Prostate gland (tissue), 2 donors: ENCODE results near the gene HNRNPU. TPM values are rescaled to one million over a fixed set of nuclear protein-coding genes. Genes with fewer than 3 reads are reported as not detected.

Experiments
- DNase-seq: peaks from one replicate; pipeline ENCODE4 v3.0.0-alpha.2; 2019; ENCODE audit warnings: low spot score
- H3K27ac ChIP-seq, 2 donors: fragments of 200-600 bp; sonication (generic); 2 replicates each; pipeline ENCODE4 v1.5.1; 2017 to 2019
- H3K27me3 ChIP-seq: fragments of 200-600 bp; sonication (generic); replicated peaks from 2 replicates; pipeline ENCODE4 v1.5.1; 2019; ENCODE audit not compliant: insufficient read depth
- H3K36me3 ChIP-seq, 2 donors: fragments of 200-600 bp; sonication (generic); 1 replicate in 1 of 2; 2 replicates in 1 of 2; pipeline versions ENCODE4 v1.5.1 to v1.8.1; 2017 to 2019
- H3K4me1 ChIP-seq: fragments of 200-600 bp; sonication (generic); replicated peaks from 2 replicates; pipeline ENCODE4 v1.5.1; 2019
- H3K4me3 ChIP-seq, 2 donors: fragments of 200-600 bp; sonication (generic); 2 replicates each; pipeline ENCODE4 v1.5.1; 2017 to 2019
- H3K9me3 ChIP-seq: fragments of 200-600 bp; sonication (generic); 2 replicates; pipeline ENCODE4 v1.5.1; 2017
- POLR2A ChIP-seq: fragments of 450-650 bp; IDR thresholded peaks from one replicate; pipeline ENCODE4 v1.6.1; 2016; ENCODE audit warnings: antibody characterized with exemption, mild to moderate bottlenecking
- POLR2AphosphoS5 ChIP-seq: sonication (generic); formaldehyde crosslinking; IDR thresholded peaks from one replicate; pipeline ENCODE4 v1.6.1; 2017; ENCODE audit warnings: antibody characterized with exemption
- WGBS: methylation state at CpG from one replicate; pipeline ENCODE4 v1.1.5; 2018; 5-methylcytosine and 5-hydroxymethylcytosine counted together
- intact Hi-C: fragments of 100-400 bp; cut with DNase I; formaldehyde crosslinking; loops from one replicate; pipeline ENCODE4 v1.14.2; 2022
- total RNA-seq, 2 donors: library from RNA; depleted of rRNA; stranded (reverse); fragments of >200 nt; gene quantifications; one replicate each; pipeline ENCODE4 v1.1.0, GENCODE V29; 2016
- TF ChIP-seq, protein P1 (sequence below), 4 experiments: fragments of 200-600 bp in 2 of 4; fragments of 450-650 bp in 2 of 4; sonication (generic) in 2 of 4; IDR thresholded peaks; 1 replicate in 3 of 4; 2 replicates in 1 of 4; pipeline ENCODE4 v1.5.1; 2016 to 2019; ENCODE audit warnings: antibody characterized with exemption in 4 of 4, mild to moderate bottlenecking in 2 of 4, moderate library complexity in 2 of 4

The HNRNPU gene
- total RNA-seq, 2 donors from 2014 or later: 302 to 350 TPM

DNA sequence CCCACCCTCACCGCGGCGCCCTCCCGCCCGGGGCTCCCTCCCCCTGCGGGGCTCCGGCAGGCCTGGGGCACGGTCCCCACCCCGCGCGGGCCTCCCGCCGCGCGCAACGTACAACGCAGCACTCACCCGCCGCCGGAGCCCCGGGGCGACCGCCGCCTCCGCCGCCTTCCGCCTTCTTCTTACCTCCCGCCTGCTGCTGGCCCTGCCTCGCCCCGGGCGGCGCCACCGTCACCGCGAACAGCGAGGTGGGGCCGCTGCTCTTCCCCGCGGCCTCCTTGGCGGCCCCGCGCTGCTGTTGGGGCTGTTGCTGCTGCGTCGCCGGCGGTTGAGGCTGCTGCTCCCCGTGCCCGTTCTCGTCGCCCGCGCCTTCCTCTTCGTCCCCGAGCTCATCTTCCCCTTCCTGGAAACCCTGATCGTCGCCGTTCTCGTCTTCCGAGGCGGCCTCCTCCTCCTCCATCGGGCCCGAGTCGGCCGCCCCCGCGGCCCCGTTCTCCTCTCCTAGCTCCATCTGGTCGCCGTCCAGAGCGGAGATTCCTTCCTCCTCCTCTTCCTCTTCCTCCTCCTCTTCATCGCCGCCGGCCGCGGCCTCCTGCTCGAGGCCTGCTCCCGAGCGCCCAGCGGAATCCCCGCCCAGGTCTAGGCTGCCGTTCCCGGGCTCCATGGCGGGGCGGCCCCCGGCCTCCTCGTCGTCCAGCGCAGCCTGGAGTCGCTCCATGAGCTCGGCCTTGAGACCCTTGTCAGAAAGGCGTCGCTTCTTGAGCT is 671 bp downstream of the HNRNPU start:
- H3K4me3 ChIP-seq: peak overlapping the region; percentile 91 to 95
- H3K27ac ChIP-seq: peak overlapping the region; percentile 100
- WGBS: under 1% methylated on average over 64 of the region's 92 CpGs
- no peaks in the 10 kb centered on the region for H3K9me3 ChIP-seq
- peaks cover 4% of the 10 kb centered on the region for H3K4me1 ChIP-seq
- peak; percentile 21 for DNase-seq
- TF ChIP-seq POLR2AphosphoS5 (no peak), POLR2A (no peak)
- TF ChIP-seq, protein P1, sequence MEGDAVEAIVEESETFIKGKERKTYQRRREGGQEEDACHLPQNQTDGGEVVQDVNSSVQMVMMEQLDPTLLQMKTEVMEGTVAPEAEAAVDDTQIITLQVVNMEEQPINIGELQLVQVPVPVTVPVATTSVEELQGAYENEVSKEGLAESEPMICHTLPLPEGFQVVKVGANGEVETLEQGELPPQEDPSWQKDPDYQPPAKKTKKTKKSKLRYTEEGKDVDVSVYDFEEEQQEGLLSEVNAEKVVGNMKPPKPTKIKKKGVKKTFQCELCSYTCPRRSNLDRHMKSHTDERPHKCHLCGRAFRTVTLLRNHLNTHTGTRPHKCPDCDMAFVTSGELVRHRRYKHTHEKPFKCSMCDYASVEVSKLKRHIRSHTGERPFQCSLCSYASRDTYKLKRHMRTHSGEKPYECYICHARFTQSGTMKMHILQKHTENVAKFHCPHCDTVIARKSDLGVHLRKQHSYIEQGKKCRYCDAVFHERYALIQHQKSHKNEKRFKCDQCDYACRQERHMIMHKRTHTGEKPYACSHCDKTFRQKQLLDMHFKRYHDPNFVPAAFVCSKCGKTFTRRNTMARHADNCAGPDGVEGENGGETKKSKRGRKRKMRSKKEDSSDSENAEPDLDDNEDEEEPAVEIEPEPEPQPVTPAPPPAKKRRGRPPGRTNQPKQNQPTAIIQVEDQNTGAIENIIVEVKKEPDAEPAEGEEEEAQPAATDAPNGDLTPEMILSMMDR (IDR thresholded peaks at IDR 0.05): no peak
- H3K27me3 ChIP-seq: no peaks in the 10 kb centered on the region
- H3K36me3 ChIP-seq: no peaks in the 10 kb centered on the region
- intact Hi-C loops: loop anchor here (1.0 to 5.0 kb wide), 3 partner anchors 28 to 179 kb away; partner anchors contain the start of gene COX20

DNA sequence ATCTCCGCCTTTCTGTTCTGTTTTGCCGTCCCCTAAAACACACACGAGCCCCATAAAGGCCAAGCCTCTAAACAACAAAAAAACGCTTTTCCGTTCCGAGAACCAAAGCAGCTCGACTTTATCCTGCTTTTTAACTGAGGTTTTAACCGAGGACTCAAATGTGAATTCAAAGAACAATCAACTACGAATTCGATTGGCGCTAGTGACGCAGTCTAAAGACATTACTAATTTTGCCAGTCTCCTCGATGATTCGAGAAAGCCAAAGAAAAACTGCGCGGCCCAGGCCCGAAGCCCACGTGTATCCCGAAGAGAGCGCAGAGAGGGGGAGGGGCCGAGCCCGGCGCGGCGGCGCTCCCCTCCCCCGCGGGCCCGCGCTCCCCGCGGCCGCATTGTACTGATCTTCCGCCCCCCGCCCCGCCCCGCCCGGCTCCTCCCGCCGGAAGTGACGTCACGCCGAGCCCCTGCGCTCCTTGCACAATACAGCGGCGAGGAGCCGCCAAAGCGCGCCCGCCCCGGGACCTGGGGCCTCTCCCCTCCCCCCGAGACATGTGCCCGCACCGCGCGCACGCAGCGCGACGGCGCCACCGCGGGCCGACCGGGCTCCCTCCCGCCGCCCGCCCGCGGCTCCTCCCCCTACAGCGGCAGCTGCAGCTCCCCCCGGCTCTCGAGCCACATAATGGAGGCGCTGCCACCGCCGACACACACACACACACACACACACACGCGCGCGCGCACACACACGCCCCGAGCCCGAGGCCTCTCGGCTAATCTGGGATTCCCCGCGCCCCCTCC is 1.4 kb downstream of the HNRNPU start:
- intact Hi-C loops: loop anchor here (5.0 kb wide), 1 partner anchor 179 kb away; no protein-coding TSS in a partner anchor
- TF ChIP-seq, protein P1 (IDR thresholded peaks at IDR 0.05): peak in 1 of 4 experiments; percentile 13
- TF ChIP-seq POLR2A (peak; percentile 74), POLR2AphosphoS5 (peak; percentile 61)
- Histone ChIP-seq H3K4me1 (peaks cover 4% of the 10 kb centered on the region), H3K27ac (peak overlapping the region; percentile 100), H3K9me3 (no peaks in the 10 kb centered on the region), H3K36me3 (peaks cover 4 to 6% of the 10 kb centered on the region in 2 donors), H3K4me3 (peak overlapping the region; percentile 91 to 95), H3K27me3 (no peaks in the 10 kb centered on the region)
- 0% methylated on average over 21 of the region's 87 CpGs for WGBS
- DNase-seq: peak; percentile 98

- H3K36me3 ChIP-seq: peaks cover 8 to 12% of the 10 kb centered on the region in 2 donors
- peak overlapping the region; percentile 100 for H3K27ac ChIP-seq
- H3K4me1 ChIP-seq: peaks cover 4% of the 10 kb centered on the region
- under 1% methylated on average over 7 of the region's 7 CpGs for WGBS
- peak overlapping the region; percentile 91 to 95 for H3K4me3 ChIP-seq
- H3K9me3 ChIP-seq: no peaks in the 10 kb centered on the region
- no peak for DNase-seq
- H3K27me3 ChIP-seq: no peaks in the 10 kb centered on the region
- TF ChIP-seq POLR2A (no peak), POLR2AphosphoS5 (no peak)
- TF ChIP-seq, protein P1 (IDR thresholded peaks at IDR 0.05): no peak
- intact Hi-C loops: loop anchor here (5.0 kb wide), 1 partner anchor 180 kb away; no protein-coding TSS in a partner anchor
Measured at GRCh38 chr1:244862354-244862698, 2.0 kb downstream of the HNRNPU start.

GRCh38 chr1:244861683-244862082 is 2.7 kb downstream of the HNRNPU start:
- WGBS: 0% methylated on average over 2 of the region's 2 CpGs
- TF ChIP-seq, protein P1 (IDR thresholded peaks at IDR 0.05): no peak
- no peak for TF ChIP-seq POLR2A
- no peak for TF ChIP-seq POLR2AphosphoS5

More at GRCh38 chr1:244861683-244862082, 2.7 kb downstream of the HNRNPU start:
- H3K27ac ChIP-seq: peak overlapping the region; percentile 100
- intact Hi-C loops: loop anchor here (5.0 kb wide), 1 partner anchor 181 kb away; no protein-coding TSS in a partner anchor
- peaks cover 4% of the 10 kb centered on the region for H3K4me1 ChIP-seq
- H3K27me3 ChIP-seq: no peaks in the 10 kb centered on the region
- DNase-seq: no peak
- H3K9me3 ChIP-seq: no peaks in the 10 kb centered on the region
- H3K36me3 ChIP-seq: peaks cover 10 to 17% of the 10 kb centered on the region in 2 donors
- peak overlapping the region; percentile 91 to 95 for H3K4me3 ChIP-seq
